NCI-H82 (cell line): ENCODE results near the gene MS4A1.
"Not testable (repeated sequence)": the region's sequence is repeated elsewhere in the genome, so short reads cannot be mapped to it uniquely, and the experiment has no call there.

ENCODE experiments used
- DNase-seq: peaks from one replicate; lab custom pipeline; 2025; lab: John Stamatoyannopoulos, UW

MS4A1 gene

DNA sequence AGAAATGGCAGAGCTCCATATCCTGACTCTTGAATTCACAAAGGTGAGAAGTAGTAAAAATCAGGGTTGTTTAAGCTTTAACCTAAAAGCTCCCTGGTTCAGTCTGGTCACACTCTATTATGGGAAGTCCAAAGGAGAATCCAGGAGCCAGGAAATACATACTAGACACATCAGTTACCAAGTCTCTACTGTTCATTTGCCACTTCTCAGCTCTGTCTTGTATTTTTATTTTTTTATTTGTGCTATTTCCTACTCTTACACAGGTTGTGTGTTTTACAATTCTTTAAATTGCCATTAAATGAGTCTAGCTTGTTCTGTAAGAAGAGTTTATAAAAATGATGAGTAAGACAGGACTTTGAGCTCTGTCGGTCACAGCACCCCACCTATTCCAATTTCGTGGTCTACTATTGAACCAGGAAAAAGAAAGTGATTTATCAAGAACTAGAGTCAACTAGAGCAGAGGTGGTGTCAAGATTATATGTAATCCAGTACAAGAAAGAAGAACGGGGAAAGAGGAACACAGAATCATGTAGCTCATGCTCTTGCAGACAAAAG is 46.7 kb downstream of the MS4A1 start:
- no peak for DNase-seq

DNA sequence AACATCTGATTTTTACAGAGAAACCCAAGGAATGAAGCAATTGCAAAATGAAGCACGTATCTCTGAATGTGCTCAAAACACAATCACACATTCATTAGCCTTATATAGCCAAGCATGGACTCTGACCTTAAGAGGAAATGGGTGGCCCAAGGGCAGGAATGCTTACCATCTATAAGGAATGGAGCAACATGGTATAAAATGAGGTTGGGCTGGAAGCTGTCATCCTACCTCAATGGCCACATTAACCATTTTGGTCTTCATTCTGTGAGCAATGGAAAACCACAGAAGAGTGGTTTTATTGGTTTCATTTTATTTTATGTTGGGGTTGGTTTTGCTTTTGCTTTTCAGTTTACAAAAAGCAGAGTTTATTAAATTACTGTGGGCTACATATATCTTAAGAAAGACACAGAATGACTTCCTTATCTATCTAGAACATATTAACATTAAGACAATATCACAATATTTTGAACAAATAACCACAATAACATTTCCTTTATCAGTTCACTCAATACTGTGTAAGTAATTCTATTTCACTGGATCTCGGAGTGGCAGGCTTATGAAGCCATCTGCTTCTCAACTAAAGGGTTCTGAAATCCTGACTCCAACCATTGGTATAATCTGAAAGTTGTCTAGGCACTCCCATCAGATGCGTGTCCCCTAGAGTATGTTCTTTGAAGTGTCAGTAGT is 48.7 kb downstream of the MS4A1 start:
- no peak for DNase-seq

DNA sequence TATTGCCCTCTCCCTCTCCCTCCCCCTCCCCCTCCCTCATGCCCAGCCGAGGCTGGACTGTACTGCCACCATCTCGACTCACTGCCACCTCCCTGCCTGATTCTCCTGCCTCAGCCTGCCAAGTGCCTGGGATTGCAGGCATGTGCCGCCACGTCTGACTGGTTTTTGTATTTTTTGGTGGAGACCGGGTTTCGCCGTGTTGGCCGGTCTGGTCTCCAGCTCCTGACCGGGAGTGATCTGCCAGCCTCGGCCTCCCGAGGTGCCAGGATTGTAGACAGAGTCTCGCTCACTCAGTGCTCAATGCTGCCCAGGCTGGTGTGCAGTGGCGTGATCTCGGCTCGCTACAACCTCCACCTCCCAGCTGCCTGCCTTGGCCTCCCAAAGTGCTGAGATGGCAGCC is 54.0 kb downstream of the MS4A1 start:
- DNase-seq, result not testable (repeated sequence)

DNA sequence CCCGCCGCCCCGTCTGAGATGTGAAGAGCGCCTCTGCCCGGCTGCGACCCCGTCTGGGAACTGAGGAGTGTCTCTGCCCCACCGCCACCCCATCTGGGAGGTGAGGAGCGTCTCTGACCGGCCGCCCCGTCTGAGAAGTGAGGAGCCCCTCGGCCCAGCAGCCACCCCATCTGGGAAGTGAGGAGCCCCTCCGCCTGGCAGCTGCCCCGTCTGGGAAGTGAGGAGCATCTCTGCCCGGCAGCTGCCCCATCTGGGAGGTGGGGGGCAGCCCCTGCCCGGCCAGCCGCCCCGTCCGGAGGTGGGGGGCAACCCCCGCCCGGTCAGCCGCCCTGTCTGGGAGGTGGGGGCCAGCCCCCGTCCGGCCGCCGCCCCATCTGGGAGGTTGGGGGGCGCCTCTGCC is 54.6 kb downstream of the MS4A1 start:
- not testable (repeated sequence) for DNase-seq

DNA sequence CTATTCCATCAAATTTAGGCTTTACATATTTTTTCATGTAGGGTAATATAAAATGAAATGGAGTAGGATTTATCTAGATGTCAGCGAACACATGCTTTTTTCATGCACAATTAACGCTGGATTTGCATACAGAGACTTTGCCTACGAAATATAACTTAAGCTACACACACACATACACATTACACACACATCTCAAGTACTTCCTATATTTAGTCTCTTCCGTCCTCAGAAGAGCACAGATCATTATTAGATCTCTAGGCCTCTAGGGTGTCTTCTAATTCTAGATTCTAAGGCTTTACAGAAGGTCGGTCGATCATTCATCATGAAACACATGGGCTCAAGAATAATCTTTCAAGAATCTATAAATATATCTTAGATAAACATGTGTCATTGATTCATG is 55.7 kb downstream of the MS4A1 start:
- no peak for DNase-seq

DNA sequence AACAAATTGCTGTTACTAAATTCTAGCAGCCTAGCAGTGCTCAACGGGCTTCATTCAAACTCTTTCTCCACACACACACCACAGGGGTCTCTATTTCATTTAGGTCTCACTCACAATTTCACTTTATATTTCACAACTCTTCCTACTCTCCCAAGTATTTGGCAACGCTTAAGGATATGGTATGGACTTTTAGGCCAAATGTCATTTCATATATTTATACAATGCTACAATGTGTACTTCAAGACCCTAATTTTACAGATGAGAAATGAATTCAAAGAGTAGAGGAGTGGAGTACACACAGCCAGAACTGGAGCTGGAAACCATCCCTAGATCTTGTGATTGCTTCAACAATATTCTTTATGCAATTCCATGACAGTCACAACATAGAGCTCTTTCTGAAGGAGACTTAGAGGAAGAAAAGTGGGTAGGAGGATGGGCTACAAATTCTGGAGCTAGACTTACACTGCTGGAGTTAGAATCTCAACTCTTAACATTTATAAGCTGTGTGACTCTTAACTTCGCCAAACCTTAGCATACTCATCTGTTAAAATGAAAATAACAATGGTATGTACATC is 57.1 kb downstream of the MS4A1 start:
- no peak for DNase-seq

DNA sequence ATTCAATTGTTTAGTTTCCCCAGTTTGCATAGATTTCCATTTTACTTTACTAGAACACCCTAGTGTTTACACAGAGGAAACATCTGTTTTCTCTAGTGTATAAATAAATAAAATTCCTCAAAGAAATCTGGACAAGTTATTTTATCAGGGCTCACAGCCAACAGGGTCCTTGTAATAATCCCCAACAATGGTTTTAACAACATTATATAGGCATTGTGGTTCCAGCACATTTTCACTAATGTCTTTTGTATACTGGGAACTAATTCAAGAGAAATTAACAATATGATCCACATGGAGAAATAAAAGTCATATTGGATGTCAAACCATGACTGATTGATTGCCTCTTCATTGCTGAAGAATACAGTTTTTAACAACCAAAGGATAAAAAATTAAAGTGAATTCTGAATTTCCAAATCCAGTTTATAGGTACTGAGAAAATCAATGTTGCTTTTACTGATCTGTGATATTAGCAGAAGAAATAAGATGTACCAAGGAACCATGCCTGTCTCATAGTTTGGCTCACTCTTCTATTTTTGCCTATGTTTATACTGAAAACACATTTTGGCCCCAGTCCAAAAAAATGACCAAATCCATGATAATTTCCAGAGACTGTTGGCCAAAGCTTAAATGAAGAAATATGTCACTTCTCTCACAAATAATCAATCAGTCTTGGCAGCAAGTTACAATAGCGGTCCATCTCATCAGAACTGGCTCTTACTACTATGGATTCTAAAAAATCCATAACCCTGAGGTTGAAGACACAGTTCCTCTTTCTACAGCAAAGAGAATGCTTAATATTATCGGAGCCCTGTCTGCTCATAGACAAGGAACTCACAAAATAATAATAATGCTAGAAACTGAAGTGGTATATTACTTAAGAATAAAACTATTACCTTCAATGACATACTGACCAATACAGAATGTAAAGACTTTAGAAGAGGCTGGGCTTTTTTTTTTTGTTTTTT is 58.1 kb downstream of the MS4A1 start:
- no peak for DNase-seq

DNA sequence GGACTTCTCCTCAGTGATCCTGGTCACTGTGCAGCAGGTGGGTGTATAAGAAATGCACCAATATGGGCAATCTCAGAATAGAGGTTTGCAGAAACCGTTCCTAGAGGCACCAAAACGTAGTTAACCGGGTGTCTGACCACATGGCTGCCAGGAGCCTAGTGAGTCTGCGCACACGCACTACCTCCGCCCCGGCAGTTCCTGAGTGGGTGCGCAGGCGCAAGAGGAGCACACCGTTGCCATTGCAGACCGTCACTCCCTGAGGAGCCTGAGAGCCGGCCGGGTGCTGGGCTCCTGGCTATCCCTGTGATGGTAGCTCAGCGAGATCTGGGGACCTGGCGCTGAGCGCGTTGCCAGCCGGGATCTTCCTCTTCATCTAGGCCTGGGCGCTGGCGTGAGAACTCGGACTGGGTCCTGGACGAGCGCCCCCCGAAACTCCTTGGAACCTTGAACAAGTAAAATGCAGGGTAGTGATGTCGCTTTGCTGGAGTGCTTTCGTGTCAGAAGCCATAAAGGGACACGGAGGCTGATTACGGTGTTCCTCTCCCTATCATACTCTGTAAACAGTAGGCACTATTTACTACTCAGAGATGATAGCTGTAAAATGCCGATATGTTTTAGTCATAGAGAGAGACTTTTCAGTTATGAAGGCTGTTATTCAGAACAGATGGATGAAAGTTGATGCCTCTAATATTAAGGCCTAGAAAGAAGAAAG is 59.7 kb downstream of the MS4A1 start, which contains the start of gene MS4A13:
Gene MS4A13 (plus strand): TSS at position 249 of the 712 bp plus-strand sequence. CDS start 2,692 bp downstream, outside the sequence.
- no peak for DNase-seq
